ENCODE measurements around the gene ZBTB20. TPM values are rescaled to one million over a fixed set of nuclear protein-coding genes. Genes with fewer than 3 reads are reported as not detected.

Gene ZBTB20
- total and polyA plus RNA-seq, 12 donors = 2.8 to 167 (median 108) TPM

DNA sequence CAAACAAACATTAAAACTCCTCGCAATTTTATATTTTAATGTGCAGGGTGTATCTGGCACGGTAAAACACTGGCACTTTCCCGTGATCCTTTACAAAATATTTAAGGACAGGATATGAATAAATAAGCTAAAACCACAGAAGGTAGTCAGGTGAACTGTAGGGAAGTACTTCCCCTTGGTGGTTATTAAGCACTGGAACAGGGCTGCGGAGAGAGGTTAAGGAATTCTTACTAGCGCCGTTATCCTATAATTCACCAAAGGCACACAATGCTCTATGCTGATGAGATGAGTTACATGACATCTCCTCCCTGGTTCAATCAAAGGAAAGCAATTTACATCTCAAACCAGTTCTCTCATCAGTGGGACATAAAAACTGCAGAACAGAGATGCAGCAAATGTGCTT, 289.8 kb downstream of the ZBTB20 start:
- Histone ChIP-seq H3K36me3 (replicated peaks in 1 of 2) (no peaks in the 10 kb centered on the region), H3K4me3 (no peak overlapping the region), H3K27me3 (no peaks in the 10 kb centered on the region), H3K4me1 (replicated peaks in 1 of 2) (peaks cover 5 to 19% of the 10 kb centered on the region in 2 donors), H3K9me3 (replicated peaks in 1 of 3) (no peaks in the 10 kb centered on the region), H3K27ac (no peak overlapping the region)
- 66 to 71% (median 68%) methylated on average over 6 of the region's 6 CpGs for WGBS, 4 donors
- no peak for TF ChIP-seq POLR2A (IDR thresholded peaks at IDR 0.05)
- TF ChIP-seq, protein P1, sequence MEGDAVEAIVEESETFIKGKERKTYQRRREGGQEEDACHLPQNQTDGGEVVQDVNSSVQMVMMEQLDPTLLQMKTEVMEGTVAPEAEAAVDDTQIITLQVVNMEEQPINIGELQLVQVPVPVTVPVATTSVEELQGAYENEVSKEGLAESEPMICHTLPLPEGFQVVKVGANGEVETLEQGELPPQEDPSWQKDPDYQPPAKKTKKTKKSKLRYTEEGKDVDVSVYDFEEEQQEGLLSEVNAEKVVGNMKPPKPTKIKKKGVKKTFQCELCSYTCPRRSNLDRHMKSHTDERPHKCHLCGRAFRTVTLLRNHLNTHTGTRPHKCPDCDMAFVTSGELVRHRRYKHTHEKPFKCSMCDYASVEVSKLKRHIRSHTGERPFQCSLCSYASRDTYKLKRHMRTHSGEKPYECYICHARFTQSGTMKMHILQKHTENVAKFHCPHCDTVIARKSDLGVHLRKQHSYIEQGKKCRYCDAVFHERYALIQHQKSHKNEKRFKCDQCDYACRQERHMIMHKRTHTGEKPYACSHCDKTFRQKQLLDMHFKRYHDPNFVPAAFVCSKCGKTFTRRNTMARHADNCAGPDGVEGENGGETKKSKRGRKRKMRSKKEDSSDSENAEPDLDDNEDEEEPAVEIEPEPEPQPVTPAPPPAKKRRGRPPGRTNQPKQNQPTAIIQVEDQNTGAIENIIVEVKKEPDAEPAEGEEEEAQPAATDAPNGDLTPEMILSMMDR (IDR thresholded peaks at IDR 0.05) = no peak
- intact Hi-C loops (cut with DNase I) = no loop called here
- DNase-seq = no peak

DNA sequence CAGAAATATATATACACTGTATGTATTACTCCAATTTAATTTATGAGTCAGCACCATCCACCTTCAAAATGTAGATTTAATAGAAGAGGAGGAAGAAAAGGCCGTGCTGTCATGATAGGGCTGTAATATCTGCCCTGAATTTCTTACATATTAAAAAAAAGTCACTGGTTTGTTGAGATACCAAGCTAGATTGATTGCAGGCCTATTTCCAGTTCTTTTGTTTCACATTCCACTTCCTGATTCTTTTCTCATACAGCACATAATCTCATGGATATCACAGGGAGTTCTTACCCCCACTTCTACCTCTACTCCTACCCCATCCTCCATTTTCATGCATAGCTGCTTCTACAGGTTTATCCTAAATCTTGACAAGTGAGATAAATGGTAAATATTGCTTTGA, 290.3 kb downstream of the ZBTB20 start:
- no peak for TF ChIP-seq POLR2A (IDR thresholded peaks at IDR 0.05)
- WGBS, 4 donors = 32 to 77% (median 53%) methylated on average over 1 of the region's 1 CpG
- H3K4me1 ChIP-seq (replicated peaks in 1 of 2) = peaks cover 5 to 14% of the 10 kb centered on the region in 2 donors
- H3K4me3 ChIP-seq = no peak overlapping the region
- H3K36me3 ChIP-seq (replicated peaks in 1 of 2) = no peaks in the 10 kb centered on the region
- no peak for DNase-seq
- H3K27me3 ChIP-seq = no peaks in the 10 kb centered on the region
- no peaks in the 10 kb centered on the region for H3K9me3 ChIP-seq (replicated peaks in 1 of 3)
- intact Hi-C loops (cut with DNase I) = no loop called here
- H3K27ac ChIP-seq = no peak overlapping the region

GRCh38 chr3:114855839-114856238, 291.2 kb downstream of the ZBTB20 start:
- Histone ChIP-seq H3K36me3 (replicated peaks in 1 of 2) (no peaks in the 10 kb centered on the region), H3K27me3 (no peaks in the 10 kb centered on the region), H3K4me1 (replicated peaks in 1 of 2) (peaks cover 5 to 12% of the 10 kb centered on the region in 2 donors), H3K4me3 (no peak overlapping the region), H3K27ac (no peak overlapping the region), H3K9me3 (replicated peaks in 1 of 3) (no peaks in the 10 kb centered on the region)
- DNase-seq = no peak
- 94 to 97% (median 96%) methylated on average over 5 of the region's 5 CpGs for WGBS, 4 donors
- TF ChIP-seq POLR2A (IDR thresholded peaks at IDR 0.05) = no peak
- TF ChIP-seq, protein P1 (IDR thresholded peaks at IDR 0.05) = no peak
- intact Hi-C loops (cut with DNase I) = no loop called here

GRCh38 chr3:114852966-114853365, 294.1 kb downstream of the ZBTB20 start:
- TF ChIP-seq, protein P1 (IDR thresholded peaks at IDR 0.05) = no peak
- TF ChIP-seq POLR2A (IDR thresholded peaks at IDR 0.05) = no peak
- Histone ChIP-seq H3K4me3 (no peak overlapping the region), H3K9me3 (replicated peaks in 1 of 3) (no peaks in the 10 kb centered on the region), H3K4me1 (replicated peaks in 1 of 2) (peaks cover 10 to 29% of the 10 kb centered on the region in 2 donors), H3K36me3 (replicated peaks in 1 of 2) (no peaks in the 10 kb centered on the region), H3K27ac (no peak overlapping the region), H3K27me3 (no peaks in the 10 kb centered on the region)
- 92 to 94% (median 93%) methylated on average over 3 of the region's 3 CpGs for WGBS, 4 donors
- DNase-seq = no peak
- intact Hi-C loops (cut with DNase I) = no loop called here

GRCh38 chr3:114850898-114851297, 296.2 kb downstream of the ZBTB20 start:
- H3K27me3 ChIP-seq = no peaks in the 10 kb centered on the region
- TF ChIP-seq, protein P1 (IDR thresholded peaks at IDR 0.05) = no peak
- TF ChIP-seq POLR2A (IDR thresholded peaks at IDR 0.05) = no peak
- intact Hi-C loops (cut with DNase I) = no loop called here
- no peak for DNase-seq
- WGBS, 4 donors = 52 to 73% (median 68%) methylated on average over 1 of the region's 1 CpG
- no peak overlapping the region for H3K4me3 ChIP-seq
- H3K27ac ChIP-seq = peak overlapping the region in 1 of 5 donors; percentile 18
- no peaks in the 10 kb centered on the region for H3K36me3 ChIP-seq (replicated peaks in 1 of 2)
- peaks cover 5 to 39% of the 10 kb centered on the region in 2 donors for H3K4me1 ChIP-seq (replicated peaks in 1 of 2)
- no peaks in the 10 kb centered on the region for H3K9me3 ChIP-seq (replicated peaks in 1 of 3)
